Activated T-cell treated with anti-CD3 and anti-CD28 coated beads for 4 hours (primary cell): ENCODE measurements around the gene LDB3.

Experiments used
- DNase-seq: peaks from one replicate; pipeline ENCODE4 v3.0.0-alpha.2; 2020

The LDB3 gene

DNA sequence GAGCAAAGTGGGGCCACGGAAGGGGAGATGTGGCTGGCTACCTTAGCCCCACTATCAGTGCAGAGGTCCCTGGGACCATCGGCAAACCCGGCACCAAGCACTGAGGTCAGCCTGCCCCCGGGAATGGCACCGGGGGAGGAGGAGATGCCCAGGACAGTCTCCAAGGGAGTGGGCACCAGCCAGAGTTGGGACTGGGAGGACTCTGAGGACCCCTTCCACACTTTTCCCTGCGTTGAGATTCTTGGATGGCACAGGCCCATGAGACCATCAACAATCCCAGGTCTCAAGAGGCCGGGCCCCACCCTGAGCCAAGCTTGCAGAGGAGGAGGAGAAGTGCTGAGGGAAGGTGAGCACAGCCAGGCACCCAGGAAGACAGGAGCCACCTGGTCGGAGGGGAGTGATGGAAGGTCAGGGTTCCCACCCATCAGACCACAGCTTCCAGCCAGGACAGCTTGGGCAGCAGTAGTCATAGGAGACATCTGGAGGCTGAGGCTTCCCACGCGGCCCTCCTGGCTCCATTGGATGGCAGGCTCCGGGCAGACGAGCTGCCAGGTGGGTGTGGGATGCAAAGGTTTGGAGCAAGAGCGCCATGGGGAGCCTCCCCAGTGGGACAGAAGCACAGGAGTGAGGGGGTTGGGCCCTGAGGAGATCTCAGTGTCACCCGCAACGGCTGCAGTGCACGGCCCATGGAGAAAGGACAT, 16.5 kb upstream of the LDB3 start:
- no peak for DNase-seq

DNA sequence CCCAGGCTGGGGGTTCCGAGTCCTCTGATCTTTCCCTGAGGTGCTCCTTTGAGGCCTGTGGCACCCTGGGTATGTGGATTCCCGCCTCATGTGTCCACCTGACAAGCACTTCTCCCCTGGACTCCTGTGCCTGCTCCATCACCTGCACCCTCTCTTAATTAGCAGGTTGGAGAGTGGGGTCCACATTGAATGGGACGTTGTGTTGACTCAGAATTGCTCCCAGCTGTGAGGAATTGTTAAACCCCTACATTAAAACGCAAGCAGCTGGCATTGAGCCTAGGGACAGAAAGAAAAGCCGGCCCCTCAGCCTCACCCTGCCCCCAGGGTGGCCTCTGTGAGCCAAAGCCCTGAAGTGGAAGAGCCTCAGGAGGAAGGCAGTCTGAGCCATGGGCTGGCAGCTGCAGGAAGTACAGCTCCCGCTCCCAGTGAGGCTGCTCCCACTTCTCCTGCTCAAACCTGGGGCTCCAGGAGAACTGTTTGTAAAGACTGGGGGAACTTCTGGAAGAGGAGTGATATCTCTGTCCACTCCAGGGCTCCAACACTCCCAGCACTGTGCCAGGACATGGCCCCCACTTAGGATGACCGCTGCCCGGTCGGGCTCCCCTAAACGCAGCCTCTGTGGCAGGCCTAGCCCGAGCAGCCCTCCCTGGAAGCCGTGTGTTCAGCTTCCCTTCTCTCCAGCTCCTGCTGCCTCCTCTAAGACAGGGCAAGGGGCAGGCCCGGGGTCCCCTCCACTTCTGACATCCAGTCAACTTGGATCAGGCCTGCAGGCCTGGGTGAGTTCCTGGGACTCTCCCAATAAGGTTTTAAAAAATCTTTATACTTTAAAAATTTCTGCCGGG, 15.7 kb upstream of the LDB3 start:
- DNase-seq, result no peak

DNA sequence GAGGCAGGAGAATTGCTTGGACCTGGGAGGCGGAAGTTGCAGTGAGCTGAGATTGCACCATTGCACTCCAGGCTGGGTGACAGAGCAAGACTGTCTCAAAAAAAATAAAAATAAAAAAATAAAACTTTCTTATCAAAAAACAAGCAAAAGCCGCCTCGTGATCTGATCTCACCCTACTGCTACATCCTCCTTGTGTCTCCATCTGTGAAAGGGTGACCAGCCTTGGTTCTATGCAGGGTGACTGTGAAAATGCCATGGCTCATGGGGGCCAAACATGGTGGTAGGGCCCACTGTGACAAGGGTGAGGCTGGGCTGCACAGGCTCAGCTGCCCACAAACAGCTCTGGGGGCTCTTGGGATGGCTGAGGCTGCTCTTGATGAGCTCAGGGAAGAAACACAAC, 14.9 kb upstream of the LDB3 start:
- no peak for DNase-seq

DNA sequence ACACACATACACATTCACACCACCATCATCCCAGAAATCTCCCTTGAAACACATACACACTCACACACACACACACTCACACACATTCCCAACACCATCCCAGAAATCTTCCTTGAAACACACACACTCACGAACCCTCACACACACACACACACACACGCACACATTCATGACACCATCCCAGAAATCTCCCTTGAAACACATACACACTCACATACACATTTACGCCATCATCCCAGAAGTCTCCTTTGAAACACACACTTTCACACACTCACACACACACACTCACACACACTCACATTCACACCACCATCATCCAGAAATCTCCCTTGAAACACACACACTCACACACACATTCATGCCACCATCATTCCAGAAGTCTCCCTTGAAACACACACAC, 14.3 kb upstream of the LDB3 start:
- DNase-seq, result no peak

DNA sequence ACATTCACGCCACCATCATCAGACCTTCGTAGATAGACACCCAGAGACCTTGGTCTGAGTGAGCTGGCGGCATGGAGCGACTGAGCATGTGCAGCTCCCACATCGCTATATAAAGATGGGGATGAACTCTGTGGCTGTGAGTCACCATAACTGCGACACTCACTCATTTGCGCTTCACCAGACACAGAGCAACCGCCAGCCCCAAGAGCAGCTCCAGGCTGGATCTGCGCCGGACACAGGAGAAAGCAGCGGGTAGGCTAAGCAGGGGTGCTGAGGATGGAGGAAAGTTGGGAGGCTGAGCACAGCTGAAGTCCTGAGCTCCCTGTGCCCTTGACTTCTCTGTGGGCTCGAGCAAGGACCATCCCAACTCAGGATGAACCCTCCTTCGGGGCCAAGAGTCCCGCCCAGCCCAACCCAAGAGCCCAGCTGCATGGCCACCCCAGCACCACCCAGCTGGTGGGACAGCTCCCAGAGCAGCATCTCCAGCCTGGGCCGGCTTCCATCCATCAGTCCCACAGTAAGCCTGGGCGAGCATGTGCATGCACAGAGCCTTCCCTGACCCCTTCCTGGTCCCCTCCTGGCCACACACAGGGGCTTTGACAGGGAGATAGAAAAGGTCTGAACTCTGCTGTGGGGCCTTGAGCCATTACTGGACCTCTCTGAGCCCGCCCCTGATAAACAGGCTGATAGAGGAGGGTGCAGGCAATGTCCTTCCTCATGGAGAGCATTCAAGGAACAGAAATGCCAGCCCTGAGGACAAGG, 13.7 kb upstream of the LDB3 start, which contains the start of gene OPN4:
Gene OPN4, plus strand, starts transcription at position 137 of the 762 bp plus-strand sequence. Its CDS starts 237 bp downstream, at position 374.
- DNase-seq, result no peak

DNA sequence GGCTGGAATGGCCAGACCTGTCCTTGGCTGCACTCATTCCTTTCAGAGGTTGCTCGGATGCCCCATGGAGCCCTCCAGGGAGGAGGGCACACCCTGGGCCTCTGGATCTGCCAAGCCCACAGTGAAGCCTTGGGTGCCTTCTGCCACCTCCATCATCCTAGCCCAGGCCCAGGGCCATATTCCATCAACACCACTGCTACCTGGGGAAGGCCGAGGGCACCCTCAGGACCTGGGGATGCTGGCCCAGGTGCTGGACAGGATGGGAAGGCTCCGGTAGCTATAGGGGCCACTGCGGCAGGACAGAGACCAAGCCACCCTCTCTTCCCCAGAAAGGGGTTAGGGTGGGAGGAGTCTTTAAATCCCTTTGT, 13.2 kb upstream of the LDB3 start:
- no peak for DNase-seq

DNA sequence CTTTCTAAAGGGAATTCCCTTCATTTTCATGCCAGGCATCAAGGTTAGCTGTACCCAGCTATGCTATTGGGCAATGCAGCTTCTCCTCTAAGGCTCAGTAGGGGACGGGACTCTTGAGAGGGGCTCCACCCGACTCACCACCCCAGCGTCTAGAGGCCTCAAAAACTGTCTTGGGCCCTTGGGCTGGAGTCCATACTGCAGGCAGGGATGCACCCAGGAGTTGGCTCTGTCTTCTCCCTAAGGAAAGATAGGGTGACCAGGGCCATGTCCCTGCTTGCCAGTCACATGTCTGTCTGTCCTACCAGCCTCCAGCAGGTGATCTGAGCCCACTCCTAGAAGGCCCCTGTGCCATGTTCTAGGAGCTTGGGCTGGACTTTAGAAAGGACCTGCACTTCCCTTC, 12.7 kb upstream of the LDB3 start:
- no peak for DNase-seq

DNA sequence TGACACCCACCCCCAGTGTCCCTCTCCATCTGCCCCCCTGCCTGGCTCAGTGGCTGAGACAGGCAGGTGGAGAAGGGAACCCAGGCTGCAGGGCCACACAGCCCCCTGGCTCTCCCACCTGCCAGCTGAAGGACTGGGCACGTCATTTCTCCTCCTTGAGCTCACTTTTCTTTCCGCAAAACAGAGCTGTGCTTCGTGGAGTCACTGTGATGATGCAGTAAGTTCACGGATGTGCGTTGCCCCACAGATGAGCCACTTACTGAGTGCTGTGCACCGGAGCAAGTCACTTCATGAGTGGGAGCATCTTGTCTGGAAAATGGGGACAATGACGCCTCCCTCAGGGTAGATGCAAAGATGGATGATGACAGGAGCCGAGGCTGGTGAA, 11.3 kb upstream of the LDB3 start:
- no peak for DNase-seq

DNA sequence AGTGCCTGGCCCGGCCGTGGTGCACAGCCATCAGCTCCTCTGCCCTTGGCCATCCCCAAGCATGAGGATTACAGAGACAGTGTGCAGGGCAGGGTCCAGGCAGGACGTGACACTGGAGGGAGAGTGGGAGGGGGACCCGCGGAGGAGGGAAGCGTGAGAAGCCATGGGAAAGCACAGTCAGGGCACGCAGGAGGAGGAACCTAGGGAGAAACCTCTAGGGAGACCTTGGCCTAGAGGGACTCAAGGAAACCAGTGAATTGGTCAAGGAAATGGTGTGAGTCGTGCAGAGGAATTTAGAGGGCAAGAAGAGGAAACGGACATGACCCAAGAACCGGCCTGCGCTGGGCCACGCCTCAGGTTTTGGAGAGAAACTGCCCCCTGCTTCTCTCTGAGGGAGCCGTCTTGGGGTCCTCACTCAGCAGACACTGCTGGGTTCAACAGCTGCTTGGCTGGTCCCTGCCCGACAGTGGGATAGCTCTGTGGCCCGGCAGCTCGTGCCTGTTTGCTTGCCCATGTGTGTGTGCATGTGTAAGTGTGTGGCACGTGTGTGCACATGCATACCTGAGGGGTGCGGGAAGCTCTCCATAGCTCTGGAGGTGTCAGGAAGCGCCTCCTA, 10.8 kb upstream of the LDB3 start:
- no peak for DNase-seq

DNA sequence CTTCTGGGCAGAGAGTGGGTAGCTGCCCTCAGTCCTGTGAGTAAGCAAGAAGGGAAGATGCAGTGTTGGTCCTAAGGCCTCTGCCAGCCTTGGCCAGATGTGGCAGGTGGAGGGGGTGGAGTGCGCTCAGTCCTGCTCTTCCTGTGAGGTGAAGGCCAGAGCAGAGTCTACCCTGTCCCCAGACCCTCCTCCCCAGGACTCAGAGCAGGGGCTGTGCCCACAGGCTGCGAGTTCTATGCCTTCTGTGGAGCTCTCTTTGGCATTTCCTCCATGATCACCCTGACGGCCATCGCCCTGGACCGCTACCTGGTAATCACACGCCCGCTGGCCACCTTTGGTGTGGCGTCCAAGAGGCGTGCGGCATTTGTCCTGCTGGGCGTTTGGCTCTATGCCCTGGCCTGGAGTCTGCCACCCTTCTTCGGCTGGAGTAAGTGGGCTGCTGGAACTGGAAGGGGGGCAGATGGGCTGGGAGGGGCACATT, 10.0 kb upstream of the LDB3 start:
- no peak for DNase-seq

DNA sequence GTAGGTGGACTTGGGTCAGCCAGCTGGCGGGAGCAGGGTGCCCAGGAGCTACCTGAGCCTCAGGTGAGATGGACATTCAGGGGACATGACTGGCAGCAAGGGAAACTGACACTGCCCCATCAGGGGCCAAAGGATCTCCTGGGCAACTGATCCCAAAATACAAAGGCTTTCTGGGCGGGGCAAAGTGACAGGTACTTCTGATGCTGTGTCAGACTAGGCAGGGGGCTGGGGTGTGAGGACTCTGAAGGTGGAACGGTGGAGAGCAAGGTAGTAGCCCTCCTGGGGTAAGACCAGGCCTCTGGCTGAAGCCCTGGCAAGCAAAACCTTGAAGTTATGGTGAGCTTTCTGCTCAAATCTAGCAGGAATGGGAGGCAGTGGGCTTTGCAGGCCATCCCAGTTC, 9.6 kb upstream of the LDB3 start:
- no peak for DNase-seq

DNA sequence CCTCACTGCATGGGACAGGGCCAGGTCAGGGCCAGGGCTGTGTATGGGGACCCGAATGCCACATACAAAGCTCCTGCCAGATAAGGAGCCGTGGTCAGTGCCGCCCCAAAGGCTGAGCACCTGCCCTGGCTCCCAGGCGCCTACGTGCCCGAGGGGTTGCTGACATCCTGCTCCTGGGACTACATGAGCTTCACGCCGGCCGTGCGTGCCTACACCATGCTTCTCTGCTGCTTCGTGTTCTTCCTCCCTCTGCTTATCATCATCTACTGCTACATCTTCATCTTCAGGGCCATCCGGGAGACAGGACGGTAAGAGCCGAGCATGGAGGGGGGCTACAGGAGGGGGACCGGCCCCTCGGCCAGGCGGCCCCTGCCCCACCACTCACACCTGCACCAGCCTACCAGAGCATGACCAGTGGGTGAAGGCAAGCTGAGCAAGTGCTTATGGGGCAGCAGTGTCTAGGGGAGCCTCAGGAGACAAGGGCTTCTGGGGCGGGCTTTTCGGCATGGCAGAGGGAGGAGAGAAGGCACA, 9.1 kb upstream of the LDB3 start:
- no peak for DNase-seq

DNA sequence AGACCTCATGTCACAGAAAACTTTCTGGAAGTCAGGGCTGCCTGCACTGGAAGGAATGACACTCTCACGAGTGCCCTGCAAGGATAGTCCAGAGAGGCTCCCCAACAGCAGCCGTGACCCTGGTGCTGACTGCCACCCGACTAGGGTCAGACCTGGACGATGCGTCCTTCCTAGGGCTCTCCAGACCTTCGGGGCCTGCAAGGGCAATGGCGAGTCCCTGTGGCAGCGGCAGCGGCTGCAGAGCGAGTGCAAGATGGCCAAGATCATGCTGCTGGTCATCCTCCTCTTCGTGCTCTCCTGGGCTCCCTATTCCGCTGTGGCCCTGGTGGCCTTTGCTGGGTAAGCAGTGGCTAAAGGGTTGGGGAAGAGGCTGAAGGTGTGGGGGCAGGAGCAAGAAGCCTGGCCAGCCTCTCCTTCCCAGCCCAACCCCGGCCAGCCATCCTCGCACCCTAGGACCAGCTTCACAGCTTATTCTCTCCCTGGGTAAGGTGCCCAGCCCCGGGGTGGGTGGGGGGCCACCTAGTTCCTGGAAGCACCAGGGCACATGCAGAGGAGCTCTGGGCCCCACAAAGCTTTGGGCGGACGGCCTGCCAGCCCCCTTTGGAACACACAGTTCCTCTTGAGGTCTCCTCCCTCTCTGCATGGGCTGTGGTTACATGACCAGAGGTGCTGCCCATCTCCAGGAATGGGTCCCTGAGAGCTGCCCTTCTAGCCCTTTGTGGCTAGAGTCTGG, 8.4 kb upstream of the LDB3 start:
- no peak for DNase-seq

DNA sequence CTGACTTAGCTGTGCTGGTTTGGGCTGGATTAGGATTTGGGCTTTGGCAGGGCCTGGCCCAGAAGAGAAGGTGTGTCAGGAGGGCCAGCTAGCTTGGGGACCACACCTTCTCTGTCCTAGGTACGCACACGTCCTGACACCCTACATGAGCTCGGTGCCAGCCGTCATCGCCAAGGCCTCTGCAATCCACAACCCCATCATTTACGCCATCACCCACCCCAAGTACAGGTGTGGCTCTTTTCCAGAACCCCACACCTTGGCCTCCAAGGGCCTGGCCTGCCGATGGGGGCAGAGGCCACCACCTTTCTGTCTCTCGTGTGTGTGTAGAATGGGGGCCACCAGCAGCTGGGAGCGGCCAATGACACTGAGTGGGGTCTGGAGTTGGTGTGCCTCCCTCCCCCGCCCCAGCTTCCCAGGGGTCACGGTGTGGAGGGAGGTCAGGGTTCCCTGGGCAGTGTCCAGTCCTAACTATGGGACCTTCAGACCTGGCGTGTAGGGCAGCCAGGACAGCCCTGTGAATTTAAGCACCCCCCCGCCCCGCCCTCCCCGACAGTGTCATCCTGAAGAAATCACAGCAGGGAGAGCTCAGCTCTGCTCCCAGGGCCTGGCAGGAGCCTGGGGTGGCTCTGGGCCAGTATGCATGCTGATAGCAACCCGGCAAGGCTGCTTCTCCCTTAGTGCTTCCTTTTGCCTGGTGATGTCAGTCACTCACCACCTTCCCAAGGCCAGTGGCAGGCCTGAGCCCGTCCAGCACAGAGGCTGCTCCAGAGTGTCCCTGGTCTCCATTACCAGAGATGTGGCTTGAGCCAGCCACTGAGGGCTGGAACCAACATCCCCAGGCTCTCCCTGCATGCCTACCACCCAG, 6.9 kb upstream of the LDB3 start:
- no peak for DNase-seq

DNA sequence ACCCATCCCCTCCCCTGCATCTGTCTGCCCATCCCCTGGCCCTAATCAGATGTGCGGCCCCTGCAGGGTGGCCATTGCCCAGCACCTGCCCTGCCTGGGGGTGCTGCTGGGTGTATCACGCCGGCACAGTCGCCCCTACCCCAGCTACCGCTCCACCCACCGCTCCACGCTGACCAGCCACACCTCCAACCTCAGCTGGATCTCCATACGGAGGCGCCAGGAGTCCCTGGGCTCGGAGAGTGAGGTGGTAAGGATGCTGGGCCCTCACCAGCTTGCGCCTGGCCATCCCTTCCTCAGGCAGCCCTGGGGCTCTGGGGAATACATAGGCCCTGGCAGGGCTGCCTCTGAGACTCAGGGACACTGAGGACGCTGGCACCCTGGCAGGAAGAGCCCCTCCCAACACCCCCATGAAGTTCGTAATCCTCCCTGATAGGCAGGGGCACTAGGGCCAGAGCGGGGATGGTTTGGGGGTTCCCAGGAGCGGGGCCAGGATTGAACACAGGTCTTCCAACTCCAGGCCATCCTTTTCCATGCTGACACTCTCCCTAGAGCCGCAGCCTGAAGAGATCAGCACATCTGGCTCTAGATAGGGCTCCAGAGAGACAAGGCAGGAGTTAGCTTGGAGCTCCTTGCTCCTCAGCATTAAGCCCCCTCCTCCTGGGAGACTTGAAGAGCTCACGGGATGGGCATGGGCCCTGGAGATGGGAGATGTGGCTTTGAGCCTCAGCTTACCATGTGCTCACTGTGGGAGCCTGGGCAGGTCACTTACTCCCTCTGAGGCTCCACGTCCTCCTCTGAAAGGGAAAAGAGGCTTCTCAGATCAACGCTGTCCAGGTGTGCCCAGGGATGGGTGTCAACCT, 5.9 kb upstream of the LDB3 start:
- no peak for DNase-seq

DNA sequence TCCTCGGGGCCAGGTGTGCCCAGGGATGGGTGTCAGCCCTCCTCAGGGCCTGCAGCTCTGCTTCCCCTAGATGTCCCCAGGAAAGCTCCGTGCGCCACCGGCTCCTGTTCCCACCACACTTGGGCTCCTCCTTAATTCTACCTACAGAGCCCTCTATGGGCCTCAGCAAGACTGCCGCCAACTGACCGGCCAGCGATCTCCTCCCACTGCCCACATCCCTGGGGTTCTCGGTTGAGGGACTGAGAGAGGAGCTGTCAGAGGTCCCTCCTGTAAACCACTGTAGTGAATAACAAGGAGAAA, 5.3 kb upstream of the LDB3 start:
- DNase-seq, result no peak

DNA sequence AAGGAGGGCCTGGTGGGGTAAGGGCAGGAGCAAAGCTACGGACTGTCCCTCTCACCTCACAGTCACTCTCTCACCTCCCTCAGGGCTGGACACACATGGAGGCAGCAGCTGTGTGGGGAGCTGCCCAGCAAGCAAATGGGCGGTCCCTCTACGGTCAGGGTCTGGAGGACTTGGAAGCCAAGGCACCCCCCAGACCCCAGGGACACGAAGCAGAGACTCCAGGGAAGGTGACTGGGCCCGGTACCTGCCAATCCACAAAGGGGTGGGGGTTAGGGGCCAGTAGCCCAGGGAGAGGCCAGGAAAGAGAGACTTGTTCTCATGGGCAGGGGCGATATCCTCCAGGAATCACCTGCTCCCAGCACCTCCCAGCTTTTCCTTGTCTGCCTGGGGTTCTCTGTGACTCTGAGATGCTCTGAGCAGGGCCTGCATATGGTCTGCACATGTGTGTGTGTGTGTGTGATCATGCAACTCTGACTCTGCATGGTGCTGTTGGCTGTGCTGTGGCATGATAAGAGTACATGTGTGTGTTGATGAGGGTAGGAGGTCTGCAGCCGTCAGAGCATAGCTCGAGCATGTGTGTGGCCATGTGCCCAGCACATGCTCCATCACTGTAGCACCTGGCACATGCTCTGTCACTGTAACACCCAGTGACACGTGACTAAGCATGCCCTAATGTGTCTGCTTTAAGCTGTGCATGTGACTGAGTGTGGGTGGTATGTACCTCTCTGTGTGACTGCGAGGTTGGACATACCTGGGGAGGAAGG, 4.6 kb upstream of the LDB3 start:
- DNase-seq, result no peak

DNA sequence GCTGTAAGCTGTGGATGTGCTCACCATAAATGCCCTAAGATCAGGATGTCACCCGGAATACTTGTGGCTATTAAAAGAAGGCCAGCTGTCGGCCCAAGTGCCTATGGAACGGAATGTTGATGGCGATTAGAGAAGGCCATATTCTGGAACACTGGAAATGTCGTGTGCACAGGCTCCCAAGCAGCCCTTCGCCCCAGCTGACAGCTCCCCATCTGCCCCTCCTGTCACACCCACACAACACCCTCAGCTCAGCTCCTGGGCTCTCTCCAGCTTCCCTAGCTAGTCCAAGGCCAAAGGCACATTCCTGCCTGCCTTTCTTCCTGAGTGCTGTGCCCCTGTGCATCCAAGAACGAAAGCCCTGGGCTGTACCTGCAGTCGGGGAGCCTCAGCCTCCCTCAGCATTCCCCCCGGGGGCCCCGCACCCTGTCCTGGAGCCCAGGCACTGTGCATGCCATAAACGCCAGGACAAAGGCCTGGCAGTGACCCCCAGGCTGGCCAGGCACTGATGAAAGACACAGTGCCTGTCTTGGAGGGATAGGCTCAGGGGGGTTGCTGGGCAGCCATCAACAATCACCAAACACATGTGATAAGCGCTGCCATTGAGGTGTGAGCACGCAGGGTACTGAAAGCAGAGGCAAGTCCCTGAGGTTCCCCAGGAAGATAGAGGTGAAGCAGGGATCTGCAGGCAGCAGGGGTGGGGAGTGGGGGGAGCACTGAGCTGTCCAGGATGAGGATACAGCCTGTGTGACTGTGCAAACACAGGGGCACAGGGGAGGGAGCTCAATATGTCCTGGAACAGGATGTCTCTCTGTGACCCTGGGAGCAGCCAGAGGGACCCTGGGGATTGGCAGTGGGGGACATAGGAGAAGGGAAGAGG, 3.7 kb upstream of the LDB3 start:
- no peak for DNase-seq

DNA sequence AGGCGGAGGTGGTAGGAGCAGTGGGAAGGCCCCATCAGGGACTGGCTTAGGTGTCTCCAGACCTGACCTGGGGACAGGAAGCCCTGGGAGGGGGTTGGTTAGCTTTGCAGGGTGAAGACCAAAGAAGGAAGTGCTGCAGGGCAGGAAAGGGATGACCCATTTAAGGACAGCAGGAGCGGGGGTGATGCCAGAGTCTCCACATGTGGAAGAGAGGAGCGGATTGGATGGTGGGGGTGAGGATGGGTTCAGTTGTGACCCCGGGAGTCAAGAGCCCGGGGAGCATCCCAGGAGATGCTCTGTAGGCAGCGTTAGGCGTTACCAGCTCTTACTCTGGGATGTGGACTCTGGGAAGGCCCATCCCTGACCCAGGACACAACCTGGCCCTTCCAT, 3.1 kb upstream of the LDB3 start:
- no peak for DNase-seq
